22Rv1 (cell line): ENCODE data around the gene EAF1.
"Not testable (repeated sequence)": the region's sequence is repeated elsewhere in the genome, so short reads cannot be mapped to it uniquely, and the experiment has no call there.

Source experiments
- CTCF ChIP-seq: fragments of 450-650 bp; IDR thresholded peaks from 2 replicates; pipeline ENCODE4 v1.5.1; 2017; ENCODE audit warnings: mild to moderate bottlenecking
- ZFX ChIP-seq: fragments of 450-650 bp; IDR thresholded peaks from 2 replicates; pipeline ENCODE4 v1.6.1; 2017; ENCODE audit warnings: antibody characterized with exemption, borderline replicate concordance

GRCh38 chr3:15456915-15457314 lies 29.5 kb downstream of the EAF1 start:
- TF ChIP-seq CTCF, ZFX: not testable (repeated sequence)
